Measurements from ENCODE around the gene RNF26.

The RNF26 gene

DNA sequence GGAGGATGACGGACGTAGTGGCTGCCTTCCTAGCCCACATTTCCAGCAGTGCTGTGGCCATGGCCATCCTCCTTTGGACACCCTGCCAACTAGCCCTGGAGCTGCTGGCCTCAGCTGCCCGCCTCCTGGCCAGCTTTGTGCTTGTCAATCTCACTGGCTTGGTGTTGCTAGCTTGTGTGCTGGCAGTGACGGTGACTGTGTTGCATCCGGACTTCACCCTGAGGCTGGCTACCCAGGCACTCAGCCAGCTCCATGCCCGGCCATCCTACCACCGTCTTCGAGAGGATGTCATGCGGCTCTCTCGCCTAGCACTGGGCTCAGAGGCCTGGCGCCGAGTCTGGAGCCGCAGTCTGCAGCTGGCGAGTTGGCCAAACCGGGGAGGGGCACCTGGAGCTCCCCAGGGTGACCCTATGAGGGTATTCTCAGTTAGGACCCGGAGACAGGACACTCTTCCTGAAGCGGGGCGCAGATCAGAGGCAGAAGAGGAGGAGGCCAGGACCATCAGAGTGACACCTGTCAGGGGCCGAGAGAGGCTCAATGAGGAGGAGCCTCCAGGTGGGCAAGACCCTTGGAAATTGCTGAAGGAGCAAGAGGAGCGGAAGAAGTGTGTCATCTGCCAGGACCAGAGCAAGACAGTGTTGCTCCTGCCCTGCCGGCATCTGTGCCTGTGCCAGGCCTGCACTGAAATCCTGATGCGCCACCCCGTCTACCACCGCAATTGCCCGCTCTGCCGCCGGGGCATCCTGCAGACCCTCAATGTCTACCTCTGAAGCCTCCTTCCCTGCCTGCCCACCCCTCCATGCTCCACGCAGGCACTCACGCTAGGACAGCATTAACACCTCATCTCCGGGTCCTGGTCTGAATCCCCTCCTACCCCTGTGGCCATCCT lies 1.6 kb downstream of the RNF26 start:
- H3K4me3 ChIP-seq (ENCODE audit: low read length) = no peak overlapping the region
- no peak overlapping the region for H3K27ac ChIP-seq (ENCODE audit: low read length)
- H3K9me3 ChIP-seq (ENCODE audit: control insufficient read depth, insufficient read depth, low read length) = no peaks in the 10 kb centered on the region
- WGBS (ENCODE audit: insufficient coverage, insufficient read length) = no CpG with 5 or more reads among the region's 30 CpGs
- H3K4me1 ChIP-seq (ENCODE audit: control insufficient read depth, insufficient read depth, low read length) = peaks cover 13% of the 10 kb centered on the region
- H3K27me3 ChIP-seq (ENCODE audit: control insufficient read depth, insufficient read depth, low read length) = peaks cover 5% of the 10 kb centered on the region
- peaks cover 4% of the 10 kb centered on the region; the same call in 1 of the 2 replicates for H3K36me3 ChIP-seq (ENCODE audit: control insufficient read depth, insufficient read depth, low read length)
- no peak for DNase-seq (ENCODE audit: low read depth, low spot score)

DNA sequence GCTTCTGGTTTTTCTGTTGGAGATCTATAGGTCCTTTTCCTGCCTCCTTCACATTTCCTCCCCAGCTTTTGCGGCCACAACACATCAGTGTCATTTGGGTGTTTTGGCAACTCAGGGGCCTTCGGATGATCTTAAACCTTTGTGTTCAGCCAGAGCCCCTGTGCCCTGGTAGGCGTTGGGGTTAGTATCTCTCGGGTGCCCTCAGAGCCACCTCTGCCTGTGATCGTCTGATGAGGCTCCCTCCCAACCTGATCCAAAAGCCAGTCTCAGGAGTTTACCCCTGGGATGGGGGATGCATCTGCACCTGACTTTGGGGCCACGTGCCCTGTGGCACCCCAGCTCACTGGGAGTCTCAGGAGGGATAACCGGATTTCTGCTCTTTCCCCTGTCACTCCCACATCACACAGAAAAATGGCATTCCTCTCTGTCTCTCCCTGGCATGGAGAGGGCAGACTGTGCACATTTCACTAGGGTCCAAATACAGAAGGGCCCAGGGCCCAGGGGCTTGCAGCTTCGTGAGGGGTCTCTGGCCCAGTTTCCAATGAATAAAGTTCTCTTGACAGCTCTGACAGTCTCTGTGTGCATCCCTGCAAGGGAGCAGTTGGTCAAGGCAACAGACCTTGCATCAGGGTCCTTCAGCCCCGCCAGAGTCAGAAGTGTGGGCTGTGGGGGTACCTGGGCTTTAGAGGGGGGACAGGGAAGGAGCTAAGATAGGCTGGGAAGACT lies 2.6 kb downstream of the RNF26 start:
- no peak overlapping the region for H3K27ac ChIP-seq (ENCODE audit: low read length)
- H3K4me1 ChIP-seq (ENCODE audit: control insufficient read depth, insufficient read depth, low read length) = peaks cover 18% of the 10 kb centered on the region
- H3K27me3 ChIP-seq (ENCODE audit: control insufficient read depth, insufficient read depth, low read length) = peaks cover 14% of the 10 kb centered on the region
- no peaks in the 10 kb centered on the region for H3K9me3 ChIP-seq (ENCODE audit: control insufficient read depth, insufficient read depth, low read length)
- peaks cover 4% of the 10 kb centered on the region; the same call in 1 of the 2 replicates for H3K36me3 ChIP-seq (ENCODE audit: control insufficient read depth, insufficient read depth, low read length)
- WGBS (ENCODE audit: insufficient coverage, insufficient read length) = no CpG with 5 or more reads among the region's 9 CpGs
- DNase-seq (ENCODE audit: low read depth, low spot score) = no peak
- H3K4me3 ChIP-seq (ENCODE audit: low read length) = no peak overlapping the region

DNA sequence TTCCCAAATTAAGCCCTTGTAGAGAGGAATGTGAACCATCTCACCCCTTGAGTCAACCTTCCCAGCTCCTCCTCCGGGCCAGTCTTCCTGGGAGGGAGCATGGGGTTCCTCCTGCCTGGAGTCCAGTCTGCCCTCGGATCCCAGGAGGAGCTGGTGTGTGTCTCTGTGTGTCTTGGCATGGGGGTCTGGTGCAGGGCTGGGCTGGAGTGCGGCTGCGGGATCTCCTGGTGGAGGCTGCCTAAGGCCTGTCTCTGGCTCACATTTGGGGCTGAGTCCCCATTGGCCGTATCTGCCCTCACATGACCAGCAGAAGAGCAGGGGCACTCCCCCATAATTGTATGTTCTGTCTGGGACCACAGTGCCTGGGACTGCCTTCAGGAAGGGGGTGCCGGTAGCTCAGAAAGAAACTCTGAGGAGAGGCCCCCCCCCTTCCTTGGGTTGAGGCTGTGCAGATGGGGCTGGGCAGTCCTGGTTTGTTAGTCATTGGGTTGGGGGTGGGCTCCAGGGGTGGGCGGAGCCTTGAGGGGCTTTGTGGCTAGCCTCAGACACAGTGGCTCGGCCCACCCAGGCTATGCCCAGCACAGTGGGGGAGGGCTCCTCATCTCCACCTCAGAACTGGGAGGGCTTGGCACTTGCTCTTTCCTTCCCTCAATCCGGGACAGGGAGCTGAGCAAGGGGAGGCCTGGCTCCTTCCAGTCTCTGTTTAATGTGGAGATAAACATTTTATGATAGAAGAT lies 3.4 kb downstream of the RNF26 start:
- Histone ChIP-seq H3K9me3 (ENCODE audit: control insufficient read depth, insufficient read depth, low read length) (no peaks in the 10 kb centered on the region), H3K36me3 (ENCODE audit: control insufficient read depth, insufficient read depth, low read length) (peaks cover 4% of the 10 kb centered on the region; the same call in 1 of the 2 replicates), H3K4me3 (ENCODE audit: low read length) (peak overlapping the region; percentile 10; the same call in 1 of the 2 replicates), H3K27me3 (ENCODE audit: control insufficient read depth, insufficient read depth, low read length) (peaks cover 16% of the 10 kb centered on the region), H3K4me1 (ENCODE audit: control insufficient read depth, insufficient read depth, low read length) (peaks cover 18% of the 10 kb centered on the region), H3K27ac (ENCODE audit: low read length) (no peak overlapping the region)
- no CpG with 5 or more reads among the region's 9 CpGs for WGBS (ENCODE audit: insufficient coverage, insufficient read length)
- DNase-seq (ENCODE audit: low read depth, low spot score) = no peak

DNA sequence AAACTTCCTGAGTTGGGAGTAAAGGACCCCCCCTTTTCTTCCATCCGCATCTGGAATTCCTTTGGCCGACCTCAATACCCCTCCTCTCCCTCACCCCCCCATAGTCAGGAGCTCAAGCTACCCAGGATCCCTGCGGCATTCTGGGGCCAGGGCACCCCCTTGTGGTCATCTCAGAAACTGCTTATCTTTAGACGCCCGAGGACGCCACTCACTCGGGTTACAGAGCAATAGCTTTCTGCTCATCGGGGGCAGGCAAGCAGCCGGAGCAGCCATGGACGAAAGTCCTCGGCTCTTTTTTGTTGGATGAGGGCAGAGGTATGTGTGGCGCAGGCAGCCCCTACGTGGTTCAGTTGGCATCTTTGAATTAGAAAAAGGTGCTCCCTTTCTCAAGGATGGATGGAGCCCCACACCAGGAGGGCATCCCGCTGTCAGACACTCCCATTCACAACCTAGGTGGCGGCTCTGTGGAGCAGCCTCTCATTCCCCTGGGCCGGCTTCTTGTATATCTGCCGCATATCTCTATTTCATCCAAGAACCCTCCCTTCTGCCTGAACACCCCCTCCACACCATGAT lies 4.1 kb downstream of the RNF26 start:
- peaks cover 4% of the 10 kb centered on the region; the same call in 1 of the 2 replicates for H3K36me3 ChIP-seq (ENCODE audit: control insufficient read depth, insufficient read depth, low read length)
- H3K27ac ChIP-seq (ENCODE audit: low read length) = no peak overlapping the region
- no peaks in the 10 kb centered on the region for H3K9me3 ChIP-seq (ENCODE audit: control insufficient read depth, insufficient read depth, low read length)
- peak overlapping the region; percentile 12; the same call in 1 of the 2 replicates for H3K4me3 ChIP-seq (ENCODE audit: low read length)
- WGBS (ENCODE audit: insufficient coverage, insufficient read length) = no CpG with 5 or more reads among the region's 17 CpGs
- H3K4me1 ChIP-seq (ENCODE audit: control insufficient read depth, insufficient read depth, low read length) = peaks cover 18% of the 10 kb centered on the region
- no peak for DNase-seq (ENCODE audit: low read depth, low spot score)
- peaks cover 16% of the 10 kb centered on the region for H3K27me3 ChIP-seq (ENCODE audit: control insufficient read depth, insufficient read depth, low read length)

DNA sequence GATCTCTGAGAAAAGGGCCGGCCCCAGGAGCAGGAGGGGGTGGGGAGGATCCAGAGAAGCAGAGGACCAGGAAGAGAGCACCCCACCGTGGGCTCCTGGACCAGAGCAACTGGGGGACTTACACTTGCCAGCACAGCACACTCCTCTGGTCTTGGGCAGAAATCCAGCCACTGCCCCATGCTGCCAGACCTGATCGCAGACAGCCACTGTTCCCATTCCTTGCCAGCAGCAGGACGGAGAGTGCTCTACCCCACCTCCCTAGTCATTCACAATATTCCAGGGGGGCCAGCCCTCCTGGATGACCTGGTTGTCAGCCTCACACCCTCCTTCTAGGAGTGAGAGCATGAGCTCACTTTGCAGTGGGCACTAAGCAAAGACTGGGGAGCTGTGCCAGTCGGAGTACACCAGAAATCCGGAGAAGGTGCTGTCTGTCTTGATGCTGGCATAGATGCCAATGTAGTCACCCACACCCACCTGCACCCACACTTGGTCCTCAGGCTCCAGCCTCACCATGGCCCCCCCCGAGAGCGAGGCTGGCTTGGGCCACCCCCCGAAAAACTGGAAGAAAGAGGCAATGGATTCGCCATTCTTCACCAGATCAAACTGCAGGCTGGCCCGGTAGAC lies 4.8 kb downstream of the RNF26 start:
- H3K9me3 ChIP-seq (ENCODE audit: control insufficient read depth, insufficient read depth, low read length) = no peaks in the 10 kb centered on the region
- H3K4me1 ChIP-seq (ENCODE audit: control insufficient read depth, insufficient read depth, low read length) = peaks cover 18% of the 10 kb centered on the region
- peaks cover 16% of the 10 kb centered on the region for H3K27me3 ChIP-seq (ENCODE audit: control insufficient read depth, insufficient read depth, low read length)
- H3K27ac ChIP-seq (ENCODE audit: low read length) = no peak overlapping the region
- peak overlapping the region; percentile 41; the same call in 1 of the 2 replicates for H3K4me3 ChIP-seq (ENCODE audit: low read length)
- peaks cover 4% of the 10 kb centered on the region; the same call in 1 of the 2 replicates for H3K36me3 ChIP-seq (ENCODE audit: control insufficient read depth, insufficient read depth, low read length)
- no peak for DNase-seq (ENCODE audit: low read depth, low spot score)
- no CpG with 5 or more reads among the region's 11 CpGs for WGBS (ENCODE audit: insufficient coverage, insufficient read length)

DNA sequence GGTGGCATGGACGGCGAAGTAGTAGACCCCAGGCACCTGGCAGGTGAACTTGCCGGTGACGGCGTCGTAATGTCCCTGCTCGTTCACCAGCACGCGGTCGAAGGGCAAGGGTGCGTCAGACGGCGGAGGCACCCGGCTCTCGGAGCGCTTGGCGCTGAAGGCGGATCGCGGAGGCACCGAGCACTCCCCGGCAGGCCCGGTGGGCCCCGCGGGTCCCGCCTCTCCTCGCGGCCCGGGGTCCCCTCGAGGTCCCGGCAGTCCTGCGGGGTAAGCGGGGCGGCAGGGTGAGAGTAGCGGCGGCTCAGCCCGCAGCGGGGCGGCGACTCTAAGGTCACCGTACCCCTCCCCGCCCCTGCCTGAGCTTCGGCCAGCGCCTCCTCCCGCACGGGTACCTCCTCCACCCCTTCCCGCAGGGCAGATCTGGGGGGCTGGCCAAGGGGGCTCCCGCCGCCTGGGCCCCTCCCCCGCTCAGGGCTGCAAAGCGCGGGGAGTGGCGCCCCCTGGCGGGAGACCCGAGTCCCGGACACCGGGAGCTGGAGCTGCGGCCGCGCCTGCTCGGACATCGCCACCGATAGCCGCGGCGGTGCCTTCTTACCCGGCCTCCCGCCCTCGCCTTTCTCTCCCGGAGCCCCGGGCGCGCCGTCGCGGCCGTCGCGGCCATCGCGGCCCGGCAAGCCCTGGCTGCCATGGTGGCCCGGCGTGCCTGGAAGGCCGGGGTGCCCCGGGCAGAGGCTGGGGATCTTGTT lies 5.4 kb downstream of the RNF26 start:
- peaks cover 18% of the 10 kb centered on the region for H3K4me1 ChIP-seq (ENCODE audit: control insufficient read depth, insufficient read depth, low read length)
- no peak overlapping the region for H3K27ac ChIP-seq (ENCODE audit: low read length)
- WGBS (ENCODE audit: insufficient coverage, insufficient read length) = no CpG with 5 or more reads among the region's 86 CpGs
- no peak for DNase-seq (ENCODE audit: low read depth, low spot score)
- peaks cover 16% of the 10 kb centered on the region for H3K27me3 ChIP-seq (ENCODE audit: control insufficient read depth, insufficient read depth, low read length)
- peak overlapping the region; percentile 41; the same call in 1 of the 2 replicates for H3K4me3 ChIP-seq (ENCODE audit: low read length)
- peaks cover 4% of the 10 kb centered on the region; the same call in 1 of the 2 replicates for H3K36me3 ChIP-seq (ENCODE audit: control insufficient read depth, insufficient read depth, low read length)
- no peaks in the 10 kb centered on the region for H3K9me3 ChIP-seq (ENCODE audit: control insufficient read depth, insufficient read depth, low read length)

DNA sequence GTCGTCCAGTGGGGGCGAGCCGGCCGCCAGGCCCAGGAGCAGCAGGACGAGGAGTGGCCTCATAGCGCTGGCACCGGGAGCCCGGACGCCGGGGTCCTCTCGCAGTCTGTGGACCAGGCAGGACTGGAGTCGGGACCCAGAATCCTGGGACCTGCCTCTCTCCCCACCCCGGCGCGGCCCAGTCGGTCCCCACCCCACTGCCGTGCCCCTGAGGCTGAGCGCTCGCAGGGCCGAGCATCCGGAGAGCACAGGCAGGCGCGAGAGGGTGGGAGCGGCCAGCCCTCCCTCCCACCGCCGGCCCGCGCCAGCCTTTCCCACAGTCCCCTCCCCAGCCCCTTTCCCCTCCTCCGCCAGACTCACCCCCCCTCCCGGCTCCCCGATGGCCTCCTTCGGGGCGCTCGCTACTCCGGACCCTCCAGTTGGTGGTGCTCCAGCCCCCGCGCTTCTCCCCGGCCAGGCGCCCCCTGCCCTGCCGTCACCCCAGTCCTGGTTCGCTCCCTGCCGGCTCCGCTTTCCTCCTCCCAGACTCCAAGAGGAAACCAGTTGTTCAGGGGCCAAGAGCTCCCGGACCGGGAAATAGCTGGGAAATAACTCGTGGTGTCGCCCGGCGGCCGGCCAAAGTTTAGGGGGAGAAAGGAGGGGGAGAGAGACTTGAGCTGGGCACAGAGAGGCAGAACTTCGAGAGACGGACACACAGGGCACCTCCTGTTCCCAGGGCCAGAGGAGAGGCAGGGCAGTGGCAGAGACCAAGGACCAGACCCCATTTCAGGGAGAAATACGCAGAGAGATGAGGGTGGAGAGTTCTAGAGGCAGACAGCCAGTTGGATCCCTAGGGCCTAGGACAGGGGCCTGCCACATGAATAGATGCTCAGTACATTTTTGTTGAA lies 6.3 kb downstream of the RNF26 start, which contains the start of gene C1QTNF5:
C1QTNF5 (minus strand) TSS at position 549 of the 887 bp plus-strand sequence; CDS start at position 63, 486 bp downstream.
- peaks cover 16% of the 10 kb centered on the region for H3K27me3 ChIP-seq (ENCODE audit: control insufficient read depth, insufficient read depth, low read length)
- H3K36me3 ChIP-seq (ENCODE audit: control insufficient read depth, insufficient read depth, low read length) = peaks cover 4% of the 10 kb centered on the region; the same call in 1 of the 2 replicates
- H3K9me3 ChIP-seq (ENCODE audit: control insufficient read depth, insufficient read depth, low read length) = no peaks in the 10 kb centered on the region
- no CpG with 5 or more reads among the region's 53 CpGs for WGBS (ENCODE audit: insufficient coverage, insufficient read length)
- H3K4me1 ChIP-seq (ENCODE audit: control insufficient read depth, insufficient read depth, low read length) = peaks cover 12% of the 10 kb centered on the region
- H3K4me3 ChIP-seq (ENCODE audit: low read length) = peak within 1 kb of the TSS; percentile 41; the same call in 1 of the 2 replicates
- H3K27ac ChIP-seq (ENCODE audit: low read length) = no peak within 1 kb of the TSS
- DNase-seq (ENCODE audit: low read depth, low spot score) = no peak

DNA sequence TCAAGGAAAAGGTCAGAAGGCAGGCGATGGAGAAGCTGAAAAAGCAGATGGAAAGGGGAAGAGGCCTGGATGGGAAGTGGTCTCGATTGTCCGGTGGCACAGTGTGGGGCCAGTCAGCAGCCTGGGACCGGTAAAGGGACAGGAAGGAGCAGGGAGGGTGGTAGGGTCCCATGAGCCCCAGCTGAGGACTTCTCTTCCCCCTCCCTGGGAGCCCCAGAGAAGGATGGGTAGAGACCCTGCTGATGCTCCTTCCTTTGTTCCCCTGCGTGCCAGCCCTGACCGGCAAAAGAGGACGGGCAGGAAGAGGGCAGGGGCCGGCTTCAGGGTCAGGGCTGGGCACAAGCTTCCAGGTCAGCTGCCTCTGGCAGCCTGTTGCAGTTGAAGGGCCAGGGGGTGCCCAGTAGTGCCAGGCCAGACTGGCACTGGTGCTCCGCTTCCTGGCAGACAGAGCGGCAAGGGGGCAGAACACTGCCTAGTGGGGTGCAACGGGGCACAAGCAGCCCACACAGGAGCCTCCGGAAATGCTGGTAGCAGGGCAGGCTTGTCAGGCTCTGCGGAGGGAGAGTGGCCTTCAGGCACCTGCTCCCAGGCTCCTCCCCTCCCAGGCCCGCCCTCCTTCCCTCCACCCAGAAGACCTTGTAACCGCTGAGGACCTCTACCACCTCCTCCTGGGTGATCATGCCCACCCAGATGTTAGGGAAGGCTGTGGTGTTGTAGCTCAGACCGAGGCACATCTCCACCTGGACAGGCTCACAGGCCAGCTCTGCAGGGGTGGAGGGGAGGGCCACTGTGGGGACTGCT lies 7.1 kb downstream of the RNF26 start:
- Histone ChIP-seq H3K27ac (ENCODE audit: low read length) (no peak overlapping the region), H3K27me3 (ENCODE audit: control insufficient read depth, insufficient read depth, low read length) (peaks cover 16% of the 10 kb centered on the region), H3K36me3 (ENCODE audit: control insufficient read depth, insufficient read depth, low read length) (no peaks in the 10 kb centered on the region), H3K4me1 (ENCODE audit: control insufficient read depth, insufficient read depth, low read length) (peaks cover 12% of the 10 kb centered on the region), H3K4me3 (ENCODE audit: low read length) (no peak overlapping the region), H3K9me3 (ENCODE audit: control insufficient read depth, insufficient read depth, low read length) (no peaks in the 10 kb centered on the region)
- DNase-seq (ENCODE audit: low read depth, low spot score) = no peak
- WGBS (ENCODE audit: insufficient coverage, insufficient read length) = no CpG with 5 or more reads among the region's 16 CpGs

All from iPS DF 6.9 (cell line).